WTC11 (cell line): ENCODE data around the gene KCTD1. TPM values are rescaled to one million over a fixed set of nuclear protein-coding genes. Genes with fewer than 3 reads are reported as not detected.

Experiments
- ATAC-seq: fragments of 200-7000 bp; cut with Tn5 transposase; 2 replicates; pipeline ENCODE4 v1.10.0; 2021; ENCODE audit warnings: mild to moderate bottlenecking, moderate library complexity
- CTCF ChIA-PET: fragments of 300-600 bp; sonication (Branson Sonifier 250); formaldehyde crosslinking; loops from one replicate; lab custom pipeline; 2021; ENCODE audit warnings: antibody characterized with exemption; lab: Charles Lee
- POLR2A ChIA-PET: fragments of 350-600 bp; sonication (Branson Sonifier 250); formaldehyde crosslinking; loops from one replicate; lab custom pipeline; 2021; ENCODE audit warnings: antibody characterized with exemption; lab: Charles Lee
- DNase-seq: peaks from one replicate; pipeline ENCODE4 v3.0.0; 2021; ENCODE audit warnings: low spot score
- H3K27ac Mint-ChIP-seq: 2 replicates; pipeline ENCODE4 v1.8.0; 2021; ENCODE audit warnings: mixed read lengths
- H3K27me3 Mint-ChIP-seq: 2 replicates; pipeline ENCODE4 v1.8.0; 2021; ENCODE audit warnings: low read depth, mild to moderate bottlenecking, moderate library complexity, mixed read lengths
- H3K36me3 Mint-ChIP-seq: 2 replicates; pipeline ENCODE4 v1.8.0; 2021; ENCODE audit warnings: mixed read lengths
- H3K4me1 Mint-ChIP-seq: 2 replicates; pipeline ENCODE4 v1.8.0; 2022; ENCODE audit warnings: mixed read lengths
- H3K4me3 Mint-ChIP-seq: 2 replicates; pipeline ENCODE4 v1.8.0; 2021; ENCODE audit warnings: mild to moderate bottlenecking, moderate library complexity, mixed read lengths
- H3K9me3 Mint-ChIP-seq: 2 replicates; pipeline ENCODE4 v1.8.0; 2021; ENCODE audit warnings: mixed read lengths
- EMX1 ChIP-seq: fragments of 250-450 bp; sonication (Bioruptor Pico); IDR thresholded peaks from 2 replicates; pipeline ENCODE4 v1.8.0; 2021; ENCODE audit warnings: mild to moderate bottlenecking
- ETV6 ChIP-seq: sonication (generic); formaldehyde crosslinking; IDR thresholded peaks from 2 replicates; pipeline ENCODE4 v1.8.1; 2022; ENCODE audit warnings: mild to moderate bottlenecking, missing genetic modification reagents
- FOXK1 ChIP-seq: sonication (generic); formaldehyde crosslinking; IDR thresholded peaks from 2 replicates; pipeline ENCODE4 v1.8.0; 2022; ENCODE audit warnings: mild to moderate bottlenecking, moderate library complexity, missing genetic modification reagents
- FOXP4 ChIP-seq: sonication (generic); formaldehyde crosslinking; IDR thresholded peaks from 2 replicates; pipeline ENCODE4 v1.8.0; 2022; ENCODE audit warnings: mild to moderate bottlenecking, missing genetic modification reagents
- GRHL2 ChIP-seq: fragments of 250-450 bp; sonication (Bioruptor Pico); IDR thresholded peaks from 2 replicates; pipeline ENCODE4 v1.8.0; 2022; ENCODE audit warnings: mild to moderate bottlenecking, moderate library complexity; ENCODE audit not compliant: insufficient replicate concordance, severe bottlenecking
- GTF2I ChIP-seq: fragments of 250-450 bp; sonication (Bioruptor Pico); conservative IDR thresholded peaks from 2 replicates; pipeline ENCODE4 v1.4.0; 2021; ENCODE audit warnings: mild to moderate bottlenecking
- KAT7 ChIP-seq: sonication (generic); formaldehyde crosslinking; IDR thresholded peaks from 2 replicates; pipeline ENCODE4 v1.8.1; 2023; ENCODE audit warnings: missing genetic modification reagents, mild to moderate bottlenecking, borderline replicate concordance
- NFATC4 ChIP-seq: fragments of 250-450 bp; sonication (Bioruptor Pico); IDR thresholded peaks from 2 replicates; pipeline ENCODE4 v1.9.0; 2021; ENCODE audit warnings: mild to moderate bottlenecking
- NR2C2 ChIP-seq: sonication (generic); formaldehyde crosslinking; IDR thresholded peaks from 2 replicates; pipeline ENCODE4 v1.8.0; 2022; ENCODE audit warnings: mild to moderate bottlenecking, missing genetic modification reagents
- OVOL2 ChIP-seq: fragments of 250-450 bp; sonication (Bioruptor Pico); IDR thresholded peaks from 2 replicates; pipeline ENCODE4 v1.9.0; 2021; ENCODE audit warnings: mild to moderate bottlenecking, borderline replicate concordance
- PRDM15 ChIP-seq: sonication (generic); formaldehyde crosslinking; IDR thresholded peaks from 2 replicates; pipeline ENCODE4 v1.8.0; 2022; ENCODE audit warnings: missing genetic modification reagents
- SMAD3 ChIP-seq: sonication (generic); formaldehyde crosslinking; IDR thresholded peaks from 2 replicates; pipeline ENCODE4 v1.8.0; 2022; ENCODE audit warnings: missing genetic modification reagents, mild to moderate bottlenecking, borderline replicate concordance
- SP1 ChIP-seq: sonication (generic); formaldehyde crosslinking; conservative IDR thresholded peaks from 2 replicates; pipeline ENCODE4 v1.8.1; 2022; ENCODE audit warnings: missing genetic modification reagents
- STAT6 ChIP-seq: sonication (generic); formaldehyde crosslinking; conservative IDR thresholded peaks from 2 replicates; pipeline ENCODE4 v1.8.1; 2023; ENCODE audit warnings: mild to moderate bottlenecking, low read depth, missing genetic modification reagents, moderate library complexity
- TEAD4 ChIP-seq: sonication (generic); formaldehyde crosslinking; IDR thresholded peaks from 2 replicates; pipeline ENCODE4 v1.8.0; 2022; ENCODE audit warnings: mild to moderate bottlenecking, missing genetic modification reagents
- ZNF317 ChIP-seq: sonication (generic); formaldehyde crosslinking; IDR thresholded peaks from 2 replicates; pipeline ENCODE4 v1.8.1; 2023; ENCODE audit warnings: low read depth, mild to moderate bottlenecking, moderate library complexity, missing genetic modification reagents, borderline replicate concordance
- ZNF396 ChIP-seq: fragments of 250-450 bp; sonication (Bioruptor Pico); IDR thresholded peaks from 2 replicates; pipeline ENCODE4 v1.8.0; 2021; ENCODE audit warnings: mild to moderate bottlenecking, moderate library complexity, borderline replicate concordance
- ZNF416 ChIP-seq: fragments of 250-450 bp; sonication (Bioruptor Pico); IDR thresholded peaks from 2 replicates; pipeline ENCODE4 v1.9.0; 2021; ENCODE audit warnings: mild to moderate bottlenecking, inconsistent platforms
- ZNF423 ChIP-seq: fragments of 250-450 bp; sonication (Bioruptor Pico); IDR thresholded peaks from 2 replicates; pipeline ENCODE4 v2.1.2; 2022; ENCODE audit warnings: mild to moderate bottlenecking, moderate library complexity
- total RNA-seq: library from RNA; stranded (reverse); gene quantifications from 3 replicates; pipeline ENCODE4 v1.2.3, GENCODE V29; 2021
- TF ChIP-seq, protein P1 (sequence below): sonication (generic); formaldehyde crosslinking; IDR thresholded peaks from 2 replicates; pipeline ENCODE4 v1.8.1; 2023; ENCODE audit warnings: mild to moderate bottlenecking, moderate library complexity, missing genetic modification reagents
- TF ChIP-seq, protein P2 (sequence below): fragments of 250-450 bp; sonication (Bioruptor Pico); IDR thresholded peaks from 2 replicates; pipeline ENCODE4 v1.9.0; 2021; ENCODE audit warnings: mild to moderate bottlenecking
- TF ChIP-seq, protein P3 (sequence below): sonication (generic); formaldehyde crosslinking; IDR thresholded peaks from 2 replicates; pipeline ENCODE4 v1.8.0; 2022; ENCODE audit warnings: mild to moderate bottlenecking, missing genetic modification reagents
- TF ChIP-seq, protein P4 (sequence below): fragments of 250-450 bp; sonication (Bioruptor Pico); IDR thresholded peaks from 2 replicates; pipeline ENCODE4 v1.9.0; 2021; ENCODE audit warnings: moderate library complexity, mild to moderate bottlenecking, inconsistent platforms, borderline replicate concordance
- TF ChIP-seq, protein P5 (sequence below): sonication (generic); formaldehyde crosslinking; conservative IDR thresholded peaks from 2 replicates; pipeline ENCODE4 v1.8.1; 2022; ENCODE audit warnings: mild to moderate bottlenecking, missing genetic modification reagents
- TF ChIP-seq, protein P6 (sequence below): sonication (generic); formaldehyde crosslinking; IDR thresholded peaks from 2 replicates; pipeline ENCODE4 v1.8.0; 2022; ENCODE audit warnings: mild to moderate bottlenecking, missing genetic modification reagents

KCTD1 gene
- total RNA-seq, 1 experiment from 2014 or later = 23.3 TPM

- no peak for TF ChIP-seq STAT6 (CRISPR knock-in tag)
- TF ChIP-seq OVOL2 = no peak
- TF ChIP-seq NR2C2 (CRISPR knock-in tag) = no peak
- TF ChIP-seq, protein P1, sequence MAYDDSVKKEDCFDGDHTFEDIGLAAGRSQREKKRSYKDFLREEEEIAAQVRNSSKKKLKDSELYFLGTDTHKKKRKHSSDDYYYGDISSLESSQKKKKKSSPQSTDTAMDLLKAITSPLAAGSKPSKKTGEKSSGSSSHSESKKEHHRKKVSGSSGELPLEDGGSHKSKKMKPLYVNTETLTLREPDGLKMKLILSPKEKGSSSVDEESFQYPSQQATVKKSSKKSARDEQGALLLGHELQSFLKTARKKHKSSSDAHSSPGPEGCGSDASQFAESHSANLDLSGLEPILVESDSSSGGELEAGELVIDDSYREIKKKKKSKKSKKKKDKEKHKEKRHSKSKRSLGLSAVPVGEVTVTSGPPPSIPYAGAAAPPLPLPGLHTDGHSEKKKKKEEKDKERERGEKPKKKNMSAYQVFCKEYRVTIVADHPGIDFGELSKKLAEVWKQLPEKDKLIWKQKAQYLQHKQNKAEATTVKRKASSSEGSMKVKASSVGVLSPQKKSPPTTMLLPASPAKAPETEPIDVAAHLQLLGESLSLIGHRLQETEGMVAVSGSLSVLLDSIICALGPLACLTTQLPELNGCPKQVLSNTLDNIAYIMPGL = no peak
- TF ChIP-seq SMAD3 (CRISPR knock-in tag) = no peak
- no peak for TF ChIP-seq ETV6 (CRISPR knock-in tag)
- TF ChIP-seq, protein P2, sequence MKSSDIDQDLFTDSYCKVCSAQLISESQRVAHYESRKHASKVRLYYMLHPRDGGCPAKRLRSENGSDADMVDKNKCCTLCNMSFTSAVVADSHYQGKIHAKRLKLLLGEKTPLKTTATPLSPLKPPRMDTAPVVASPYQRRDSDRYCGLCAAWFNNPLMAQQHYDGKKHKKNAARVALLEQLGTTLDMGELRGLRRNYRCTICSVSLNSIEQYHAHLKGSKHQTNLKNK (CRISPR knock-in tag) = no peak
- no peak for TF ChIP-seq NFATC4 (CRISPR knock-in tag)
- TF ChIP-seq, protein P3, sequence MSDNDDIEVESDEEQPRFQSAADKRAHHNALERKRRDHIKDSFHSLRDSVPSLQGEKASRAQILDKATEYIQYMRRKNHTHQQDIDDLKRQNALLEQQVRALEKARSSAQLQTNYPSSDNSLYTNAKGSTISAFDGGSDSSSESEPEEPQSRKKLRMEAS = no peak
- no peak for TF ChIP-seq GTF2I
- no peak for TF ChIP-seq KAT7 (CRISPR knock-in tag)
- TF ChIP-seq FOXP4 (CRISPR knock-in tag) = no peak
- TF ChIP-seq, protein P4, sequence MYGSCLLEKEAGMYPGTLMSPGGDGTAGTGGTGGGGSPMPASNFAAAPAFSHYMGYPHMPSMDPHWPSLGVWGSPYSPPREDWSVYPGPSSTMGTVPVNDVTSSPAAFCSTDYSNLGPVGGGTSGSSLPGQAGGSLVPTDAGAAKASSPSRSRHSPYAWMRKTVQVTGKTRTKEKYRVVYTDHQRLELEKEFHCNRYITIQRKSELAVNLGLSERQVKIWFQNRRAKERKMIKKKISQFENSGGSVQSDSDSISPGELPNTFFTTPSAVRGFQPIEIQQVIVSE (CRISPR knock-in tag) = no peak
- TF ChIP-seq TEAD4 (CRISPR knock-in tag) = no peak
- TF ChIP-seq EMX1 = no peak
Measured at GRCh38 chr18:26491194-26491816, 57.0 kb downstream of the KCTD1 start (continued).

- ChIA-PET POLR2A (interaction anchor here (0.6 kb wide), 1 partner anchor 532 kb away, joined by 3 read pairs; no protein-coding TSS in a partner anchor), CTCF (interaction anchor here (1.3 kb wide), 1 partner anchor 58 kb away, joined by 4 read pairs; the partner anchor contains the start of gene KCTD1)
- H3K36me3 Mint-ChIP-seq = no peaks in the 10 kb centered on the region; the same call in 1 of the 2 replicates
- TF ChIP-seq, protein P5, sequence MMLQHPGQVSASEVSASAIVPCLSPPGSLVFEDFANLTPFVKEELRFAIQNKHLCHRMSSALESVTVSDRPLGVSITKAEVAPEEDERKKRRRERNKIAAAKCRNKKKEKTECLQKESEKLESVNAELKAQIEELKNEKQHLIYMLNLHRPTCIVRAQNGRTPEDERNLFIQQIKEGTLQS (CRISPR knock-in tag) = no peak
- TF ChIP-seq GRHL2 (no peak), ZNF416 (CRISPR knock-in tag) (no peak), ZNF317 (no peak), PRDM15 (no peak), TEAD4 (CRISPR knock-in tag) (no peak), ZNF396 (CRISPR knock-in tag) (no peak), GTF2I (no peak), FOXK1 (no peak), ZNF423 (CRISPR knock-in tag) (no peak), SP1 (CRISPR knock-in tag) (no peak)
- TF ChIP-seq, protein P6, sequence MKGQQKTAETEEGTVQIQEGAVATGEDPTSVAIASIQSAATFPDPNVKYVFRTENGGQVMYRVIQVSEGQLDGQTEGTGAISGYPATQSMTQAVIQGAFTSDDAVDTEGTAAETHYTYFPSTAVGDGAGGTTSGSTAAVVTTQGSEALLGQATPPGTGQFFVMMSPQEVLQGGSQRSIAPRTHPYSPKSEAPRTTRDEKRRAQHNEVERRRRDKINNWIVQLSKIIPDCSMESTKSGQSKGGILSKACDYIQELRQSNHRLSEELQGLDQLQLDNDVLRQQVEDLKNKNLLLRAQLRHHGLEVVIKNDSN (CRISPR knock-in tag) = no peak
Measured at GRCh38 chr18:26489881-26490280, 58.5 kb downstream of the KCTD1 start.

More at GRCh38 chr18:26489881-26490280, 58.5 kb downstream of the KCTD1 start:
- Mint-ChIP-seq H3K27me3 (no peaks in the 10 kb centered on the region), H3K4me3 (no peak overlapping the region), H3K27ac (no peak overlapping the region), H3K9me3 (0 out of 2 replicates have a peak, but pooled peaks cover 4% of the 10 kb centered on the region), H3K4me1 (peaks cover 14% of the 10 kb centered on the region)
- DNase-seq = no peak
- no peak for ATAC-seq
